ENCODE results near the gene ZNF407.
A peak's percentile ranks its signal among the peaks of the same experiment; 100 is the strongest.

The ZNF407 gene

GRCh38 chr18:74832381-74832780, 234.7 kb downstream of the ZNF407 start:
- no peak for DNase-seq (ENCODE audit: low read depth)

- DNase-seq (ENCODE audit: low read depth): no peak
These were observed 235.3 kb downstream of the ZNF407 start for GRCh38 chr18:74832999-74833398.

- DNase-seq (ENCODE audit: low read depth): no peak
These were observed 237.0 kb downstream of the ZNF407 start for GRCh38 chr18:74834424-74835309.

- no peak for DNase-seq (ENCODE audit: low read depth)
These were observed 238.8 kb downstream of the ZNF407 start for GRCh38 chr18:74836296-74837139.

GRCh38 chr18:74840492-74841167, 243.0 kb downstream of the ZNF407 start:
- peak; percentile 25 for DNase-seq (ENCODE audit: low read depth)

DNA sequence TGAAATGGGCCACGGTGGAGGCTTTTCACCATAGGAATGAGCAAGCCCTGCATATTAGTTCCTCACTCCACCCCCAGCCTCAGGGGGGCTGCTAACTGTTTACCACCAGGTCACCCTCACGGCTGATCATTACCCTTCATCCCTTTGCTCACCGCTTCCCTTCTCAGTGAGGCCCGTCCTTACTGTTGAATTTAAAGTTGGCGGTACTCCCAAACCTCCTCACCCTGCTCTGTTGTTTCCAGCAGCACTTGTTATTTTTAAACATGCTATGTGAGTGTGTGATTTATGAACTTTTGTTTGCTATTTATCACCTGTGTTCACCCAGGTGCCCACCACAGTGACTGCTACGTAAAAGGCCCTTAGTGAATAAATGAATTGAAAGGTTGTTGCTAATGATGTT, 243.6 kb downstream of the ZNF407 start:
- no peak for DNase-seq (ENCODE audit: low read depth)

- no peak for DNase-seq (ENCODE audit: low read depth)
These were observed 251.6 kb downstream of the ZNF407 start for GRCh38 chr18:74849301-74849700.

DNA sequence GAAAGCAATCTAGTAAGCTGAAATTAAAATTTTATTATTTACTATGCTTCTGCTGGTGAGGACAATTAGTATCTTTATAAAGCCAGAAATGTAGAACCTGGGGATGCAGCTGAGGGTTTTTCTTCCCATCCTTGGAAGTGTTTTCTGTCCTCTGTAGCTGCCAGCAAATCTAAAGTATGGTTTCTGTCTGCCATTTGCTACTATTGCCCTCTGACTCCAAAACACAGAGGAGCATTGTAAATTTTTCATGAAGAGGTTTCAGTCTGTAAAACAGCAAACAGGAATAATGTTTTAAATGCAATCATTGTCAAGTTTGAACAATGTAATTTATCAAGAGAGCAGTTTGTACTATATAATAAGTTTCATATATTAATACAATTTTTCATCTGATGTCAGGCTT, 258.8 kb downstream of the ZNF407 start:
- no peak for DNase-seq (ENCODE audit: low read depth)

DNA sequence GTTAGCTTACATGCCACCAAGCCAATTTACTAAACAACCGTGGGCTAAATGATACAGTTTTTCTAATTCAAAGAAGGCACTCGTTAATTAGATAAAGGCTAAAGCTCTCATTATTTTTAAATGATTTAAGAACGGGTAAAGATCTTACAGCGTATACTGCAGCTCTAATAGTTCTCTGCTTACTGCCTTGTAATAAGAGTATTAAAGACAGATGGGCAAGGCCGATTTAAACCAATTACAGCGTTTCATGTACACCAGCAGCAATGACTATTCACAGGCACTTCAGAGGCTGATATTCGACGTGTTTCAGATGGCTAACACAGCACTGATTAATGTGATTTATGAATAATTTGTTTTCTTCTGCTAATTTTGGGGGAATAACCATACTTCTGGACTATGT, 259.3 kb downstream of the ZNF407 start:
- no peak for DNase-seq (ENCODE audit: low read depth)

- no peak for DNase-seq (ENCODE audit: low read depth)
These were observed 260.2 kb downstream of the ZNF407 start for GRCh38 chr18:74857901-74858300.

GRCh38 chr18:74861154-74861553, 263.5 kb downstream of the ZNF407 start:
- DNase-seq (ENCODE audit: low read depth): no peak

GRCh38 chr18:74862094-74862493, 264.4 kb downstream of the ZNF407 start:
- no peak for DNase-seq (ENCODE audit: low read depth)

- DNase-seq (ENCODE audit: low read depth): no peak
These were observed 268.9 kb downstream of the ZNF407 start for GRCh38 chr18:74866577-74866976.

GRCh38 chr18:74868461-74868860, 270.8 kb downstream of the ZNF407 start:
- DNase-seq (ENCODE audit: low read depth): no peak

DNA sequence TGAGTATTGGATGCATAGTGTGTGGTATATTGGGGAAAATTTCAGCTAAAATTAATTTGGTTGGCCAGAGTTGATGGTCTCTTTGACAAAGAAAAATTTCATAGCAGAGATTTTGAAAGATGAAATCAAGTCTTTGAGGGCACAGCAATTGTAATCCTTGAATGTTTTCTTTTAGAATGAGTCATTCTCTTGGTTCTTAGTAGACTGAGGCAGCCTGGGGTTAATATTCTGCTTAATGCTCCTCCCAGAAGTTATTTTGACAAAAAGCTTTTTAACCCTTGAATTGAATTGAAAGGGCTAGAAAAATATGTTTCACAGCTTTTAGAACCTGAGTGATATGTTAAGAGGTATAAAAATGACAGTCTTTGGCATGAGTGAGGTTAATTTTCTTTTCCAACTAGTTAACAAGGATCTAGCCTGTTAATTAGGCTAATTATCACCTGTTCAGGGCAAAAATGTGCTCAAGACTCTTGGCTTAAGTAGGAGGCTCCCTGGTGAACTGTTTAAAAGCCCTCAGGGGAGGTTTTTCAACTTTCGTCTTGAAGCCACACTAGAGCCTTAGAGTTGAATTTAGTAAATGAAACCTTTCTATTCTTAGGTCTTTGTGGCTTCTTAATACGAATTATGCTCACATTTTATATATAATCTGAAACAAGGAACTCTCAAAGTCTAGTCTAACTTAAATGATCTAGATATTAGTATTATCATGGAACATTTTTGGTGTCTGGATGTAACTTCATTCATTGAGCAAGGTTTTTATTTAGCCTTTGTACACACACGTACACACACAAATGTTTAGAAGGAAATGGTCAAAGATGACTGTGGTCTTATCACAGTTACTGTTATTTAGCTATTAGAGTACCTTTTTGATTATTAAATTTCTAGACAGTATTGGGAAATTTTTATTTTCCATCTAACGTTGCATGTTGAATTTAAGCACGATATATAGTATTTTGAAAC, 272.5 kb downstream of the ZNF407 start:
- no peak for DNase-seq (ENCODE audit: low read depth)

- no peak for DNase-seq (ENCODE audit: low read depth)
These were observed 273.3 kb downstream of the ZNF407 start for GRCh38 chr18:74870950-74871349.

- DNase-seq (ENCODE audit: low read depth): no peak
These were observed 276.0 kb downstream of the ZNF407 start for GRCh38 chr18:74873629-74874028.

DNA sequence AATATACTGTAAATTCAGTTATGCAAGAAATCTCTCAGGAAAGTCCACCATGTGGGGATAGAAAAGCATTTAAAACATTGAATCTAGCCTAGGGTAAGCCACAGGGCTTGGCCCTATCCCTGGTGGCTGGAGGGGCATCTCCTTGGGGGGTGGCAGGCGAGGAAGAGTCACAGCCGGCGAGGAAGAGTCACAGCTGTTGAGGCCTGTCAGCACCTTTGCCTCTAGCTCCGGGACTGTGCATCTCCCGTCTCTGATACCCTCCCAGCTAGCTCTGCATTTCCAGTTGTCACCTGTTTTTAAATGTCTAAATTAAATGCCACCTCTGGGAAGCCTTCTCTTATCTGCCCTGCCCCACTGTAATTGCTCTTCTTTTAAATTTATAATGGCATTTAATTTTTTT, 276.7 kb downstream of the ZNF407 start:
- no peak for DNase-seq (ENCODE audit: low read depth)

DNA sequence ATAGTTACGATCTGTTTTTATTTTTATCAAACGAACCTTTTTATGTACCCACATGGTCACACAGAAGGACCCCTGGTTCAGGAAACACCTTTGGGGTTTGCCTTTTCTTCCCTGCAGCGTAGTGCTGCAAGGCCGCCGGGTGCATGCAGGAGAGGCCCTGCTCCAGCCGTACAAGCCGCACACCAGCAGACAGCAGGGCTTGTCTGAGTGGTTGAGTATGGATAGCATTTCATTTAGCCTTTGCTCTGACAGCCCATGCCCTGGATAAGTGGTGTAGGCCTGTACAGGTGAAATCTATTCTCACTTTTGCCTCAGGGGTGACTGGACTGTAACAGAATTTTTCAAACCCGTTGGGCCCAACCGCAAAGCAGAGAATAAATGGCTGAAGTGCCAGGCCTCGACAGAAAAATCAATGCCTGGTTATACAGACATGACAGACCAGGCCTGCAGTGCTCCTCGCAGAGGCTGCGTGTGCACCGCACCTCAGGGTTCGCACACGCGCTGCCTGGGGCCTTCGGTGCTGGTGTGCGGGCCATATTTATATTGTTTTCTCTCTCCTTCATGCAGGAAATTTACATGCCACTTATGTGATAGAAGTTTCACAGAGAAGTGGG, 279.1 kb downstream of the ZNF407 start:
- DNase-seq (ENCODE audit: low read depth): no peak

DNA sequence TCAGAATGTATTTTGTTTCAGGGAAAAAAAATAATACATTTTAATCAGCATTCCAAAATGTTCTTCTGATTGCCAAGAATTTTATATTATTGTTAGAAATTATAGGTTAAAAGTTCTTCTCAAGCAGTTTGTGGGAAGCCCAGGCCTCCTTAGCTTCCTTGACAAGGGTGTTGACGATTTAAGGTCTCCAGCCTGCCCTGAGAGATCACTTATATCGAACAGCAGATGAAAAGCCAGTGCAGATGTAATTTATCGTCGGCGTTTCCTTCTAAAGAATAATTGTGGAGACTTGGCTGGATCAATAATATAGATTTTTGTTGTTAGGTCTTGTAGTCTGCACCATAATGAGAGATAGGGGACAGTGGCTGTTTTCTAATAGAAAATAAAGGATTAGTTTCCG, 280.6 kb downstream of the ZNF407 start:
- DNase-seq (ENCODE audit: low read depth): no peak

- DNase-seq (ENCODE audit: low read depth): no peak
These were observed 283.1 kb downstream of the ZNF407 start for GRCh38 chr18:74880706-74881278.
